ELF-1 (cell line): ENCODE measurements around the gene DYNLT4.

Experiments used
- DNase-seq: peaks from one replicate; pipeline ENCODE4 v3.0.0-alpha.2; 2016; ENCODE audit warnings: low read depth, low spot score

DYNLT4 gene

DNA sequence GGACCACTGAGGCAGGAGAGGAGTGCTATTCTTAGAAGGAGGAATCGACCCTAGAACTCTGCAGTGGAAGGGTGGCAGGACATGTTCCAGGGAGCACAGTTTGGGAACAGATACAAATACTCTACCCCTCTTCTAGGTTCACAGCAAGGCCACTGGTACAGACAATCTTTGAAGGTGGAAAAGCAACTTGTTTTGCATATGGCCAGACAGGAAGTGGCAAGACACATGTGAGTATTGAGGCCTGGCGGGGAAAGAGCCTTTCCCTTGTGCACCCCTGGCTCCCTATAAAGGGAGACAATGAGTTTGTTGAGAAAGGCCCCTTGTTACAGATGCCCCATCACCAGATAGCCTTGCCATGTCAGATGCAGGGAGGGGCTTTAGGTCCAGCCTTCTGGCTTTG, 49.7 kb downstream of the DYNLT4 start:
- no peak for DNase-seq
